ENCODE results near the gene FCHSD2. TPM values are rescaled to one million over a fixed set of nuclear protein-coding genes. Genes with fewer than 3 reads are reported as not detected.

FCHSD2 gene
- total RNA-seq, 3 donors from 2014 or later (not counting 1 experiment from before 2014, with no cell fraction given): 39.4 to 59.1 (median 42.1) TPM

GRCh38 chr11:72975778-72976521 is 166.2 kb downstream of the FCHSD2 start:
- Histone ChIP-seq H3K27me3 (ENCODE audit: control insufficient read depth, insufficient read depth, low read length) (no peaks in the 10 kb centered on the region), H3K4me3 (ENCODE audit: low read length) (no peak overlapping the region), H3K4me1 (ENCODE audit: control insufficient read depth, insufficient read depth, low read length) (no peaks in the 10 kb centered on the region), H3K27ac (ENCODE audit: low read length) (peak overlapping the region; percentile 40), H3K9me3 (ENCODE audit: control insufficient read depth, insufficient read depth, low read length) (no peaks in the 10 kb centered on the region), H3K36me3 (ENCODE audit: control insufficient read depth, insufficient read depth, low read length) (peaks cover 7% of the 10 kb centered on the region)
- intact Hi-C loops (cut with micrococcal nuclease): no loop called here
- no peak overlapping the region for H3K27ac Mint-ChIP-seq
- 100% methylated on average over 1 of the region's 3 CpGs for WGBS (ENCODE audit: insufficient coverage)
- peaks cover 10 to 13% of the 10 kb centered on the region in 2 donors for H3K4me1 Mint-ChIP-seq
- no peak for TF ChIP-seq CTCF (IDR thresholded peaks at IDR 0.05)
- no peaks in the 10 kb centered on the region for H3K27me3 Mint-ChIP-seq (ENCODE audit: low read depth in 2 of 2)
- no peak overlapping the region for H3K4me3 Mint-ChIP-seq
- H3K9me3 Mint-ChIP-seq: no peaks in the 10 kb centered on the region
- H3K36me3 Mint-ChIP-seq: no peaks in the 10 kb centered on the region
- DNase-seq (no peak), ATAC-seq (peak in 2 of 3 donors; percentile 24 to 54)

- H3K27ac Mint-ChIP-seq: no peak overlapping the region
Observed at GRCh38 chr11:72974487-72975205, 167.5 kb downstream of the FCHSD2 start.

GRCh38 chr11:72972496-72973128 is 169.5 kb downstream of the FCHSD2 start:
- H3K4me3 Mint-ChIP-seq: no peak overlapping the region
- H3K27ac Mint-ChIP-seq: no peak overlapping the region
- TF ChIP-seq CTCF (IDR thresholded peaks at IDR 0.05): no peak
- no peak for ATAC-seq
- intact Hi-C loops (cut with micrococcal nuclease): no loop called here
- no peak for DNase-seq
- 95% methylated on average over 5 of the region's 6 CpGs for WGBS (ENCODE audit: insufficient coverage)
- H3K9me3 Mint-ChIP-seq: no peaks in the 10 kb centered on the region
- H3K4me1 Mint-ChIP-seq: peaks cover 31 to 35% of the 10 kb centered on the region in 2 donors
- Histone ChIP-seq H3K9me3 (ENCODE audit: control insufficient read depth, insufficient read depth, low read length) (no peaks in the 10 kb centered on the region), H3K4me1 (ENCODE audit: control insufficient read depth, insufficient read depth, low read length) (peaks cover 4% of the 10 kb centered on the region), H3K36me3 (ENCODE audit: control insufficient read depth, insufficient read depth, low read length) (no peaks in the 10 kb centered on the region), H3K27me3 (ENCODE audit: control insufficient read depth, insufficient read depth, low read length) (no peaks in the 10 kb centered on the region), H3K4me3 (ENCODE audit: low read length) (no peak overlapping the region), H3K27ac (ENCODE audit: low read length) (no peak overlapping the region)
- H3K36me3 Mint-ChIP-seq: no peaks in the 10 kb centered on the region
- H3K27me3 Mint-ChIP-seq (ENCODE audit: low read depth in 2 of 2): no peaks in the 10 kb centered on the region

More at GRCh38 chr11:72974487-72975205, 167.5 kb downstream of the FCHSD2 start:
- WGBS (ENCODE audit: insufficient coverage): 100% methylated on average over 3 of the region's 3 CpGs
- Histone ChIP-seq H3K9me3 (ENCODE audit: control insufficient read depth, insufficient read depth, low read length) (no peaks in the 10 kb centered on the region), H3K4me1 (ENCODE audit: control insufficient read depth, insufficient read depth, low read length) (peaks cover 4% of the 10 kb centered on the region), H3K27me3 (ENCODE audit: control insufficient read depth, insufficient read depth, low read length) (no peaks in the 10 kb centered on the region), H3K4me3 (ENCODE audit: low read length) (no peak overlapping the region), H3K27ac (ENCODE audit: low read length) (no peak overlapping the region), H3K36me3 (ENCODE audit: control insufficient read depth, insufficient read depth, low read length) (peaks cover under 1% of the 10 kb centered on the region)
- intact Hi-C loops (cut with micrococcal nuclease): no loop called here
- Mint-ChIP-seq H3K4me3 (no peak overlapping the region), H3K9me3 (no peaks in the 10 kb centered on the region), H3K36me3 (no peaks in the 10 kb centered on the region), H3K27me3 (ENCODE audit: low read depth in 2 of 2) (no peaks in the 10 kb centered on the region), H3K4me1 (peaks cover 23 to 26% of the 10 kb centered on the region in 2 donors)
- no peak for TF ChIP-seq CTCF (IDR thresholded peaks at IDR 0.05)
- DNase-seq (no peak), ATAC-seq (no peak)
